Tibial nerve (tissue), 4 donors: ENCODE results near the gene SPINK8. TPM values are rescaled to one million over a fixed set of nuclear protein-coding genes. Genes with fewer than 3 reads are reported as not detected.
"Not testable (repeated sequence)": the region's sequence is repeated elsewhere in the genome, so short reads cannot be mapped to it uniquely, and the experiment has no call there.

Source experiments
- DNase-seq, 2 donors: peaks; one replicate each; pipeline ENCODE4 v3.0.0-alpha.2; 2019; ENCODE audit warnings: low spot score in 2 of 2
- H3K27ac ChIP-seq, 4 donors: fragments of 200-600 bp; sonication (generic) in 3 of 4; one replicate each; pipeline ENCODE4 v1.5.1; 2017 to 2019; ENCODE audit warnings: mild to moderate bottlenecking in 1 of 4
- H3K27me3 ChIP-seq, 2 donors: fragments of 200-600 bp; sonication (generic) in 1 of 2; one replicate each; pipeline versions ENCODE4 v1.5.1 to v1.6.0; 2017 to 2019
- H3K36me3 ChIP-seq, 3 donors: fragments of 200-600 bp; sonication (generic); one replicate each; pipeline ENCODE4 v1.5.1; 2018 to 2019
- H3K4me1 ChIP-seq, 4 donors: fragments of 200-600 bp; sonication (generic) in 3 of 4; one replicate each; pipeline ENCODE4 v1.5.1; 2017 to 2019
- H3K4me3 ChIP-seq, 4 donors: fragments of 200-600 bp; sonication (generic) in 3 of 4; one replicate each; pipeline ENCODE4 v1.5.1; 2017 to 2019; ENCODE audit warnings: mild to moderate bottlenecking in 1 of 4, moderate library complexity in 1 of 4
- H3K9me3 ChIP-seq, 4 donors: fragments of 200-600 bp; sonication (generic) in 3 of 4; one replicate each; pipeline ENCODE4 v1.5.1; 2017 to 2019
- EP300 ChIP-seq, 2 donors: sonication (generic); formaldehyde crosslinking; IDR thresholded peaks; one replicate each; pipeline ENCODE4 v1.6.1; 2017; ENCODE audit warnings: antibody characterized with exemption in 2 of 2, mild to moderate bottlenecking in 1 of 2
- POLR2A ChIP-seq, 2 donors: fragments of 450-650 bp; IDR thresholded peaks; one replicate each; pipeline ENCODE4 v1.6.1; 2017; ENCODE audit warnings: antibody characterized with exemption in 2 of 2, mild to moderate bottlenecking in 2 of 2, moderate library complexity in 2 of 2
- WGBS, 2 donors: methylation state at CpG; one replicate each; pipeline ENCODE4 v1.1.5; 2018; 5-methylcytosine and 5-hydroxymethylcytosine counted together
- total RNA-seq, 4 donors: library from RNA; depleted of rRNA; stranded (reverse); fragments of >200 nt; gene quantifications; one replicate each; pipeline ENCODE4 v1.1.0, GENCODE V29; 2016
- TF ChIP-seq, protein P1 (sequence below), 5 experiments: fragments of 200-600 bp in 3 of 5; fragments of 450-650 bp in 2 of 5; sonication (generic) in 3 of 5; IDR thresholded peaks; one replicate each; pipeline ENCODE4 v1.5.1; 2016 to 2019; ENCODE audit warnings: antibody characterized with exemption in 5 of 5, mild to moderate bottlenecking in 3 of 5, moderate library complexity in 2 of 5

The SPINK8 gene
- not detected for total RNA-seq

DNA sequence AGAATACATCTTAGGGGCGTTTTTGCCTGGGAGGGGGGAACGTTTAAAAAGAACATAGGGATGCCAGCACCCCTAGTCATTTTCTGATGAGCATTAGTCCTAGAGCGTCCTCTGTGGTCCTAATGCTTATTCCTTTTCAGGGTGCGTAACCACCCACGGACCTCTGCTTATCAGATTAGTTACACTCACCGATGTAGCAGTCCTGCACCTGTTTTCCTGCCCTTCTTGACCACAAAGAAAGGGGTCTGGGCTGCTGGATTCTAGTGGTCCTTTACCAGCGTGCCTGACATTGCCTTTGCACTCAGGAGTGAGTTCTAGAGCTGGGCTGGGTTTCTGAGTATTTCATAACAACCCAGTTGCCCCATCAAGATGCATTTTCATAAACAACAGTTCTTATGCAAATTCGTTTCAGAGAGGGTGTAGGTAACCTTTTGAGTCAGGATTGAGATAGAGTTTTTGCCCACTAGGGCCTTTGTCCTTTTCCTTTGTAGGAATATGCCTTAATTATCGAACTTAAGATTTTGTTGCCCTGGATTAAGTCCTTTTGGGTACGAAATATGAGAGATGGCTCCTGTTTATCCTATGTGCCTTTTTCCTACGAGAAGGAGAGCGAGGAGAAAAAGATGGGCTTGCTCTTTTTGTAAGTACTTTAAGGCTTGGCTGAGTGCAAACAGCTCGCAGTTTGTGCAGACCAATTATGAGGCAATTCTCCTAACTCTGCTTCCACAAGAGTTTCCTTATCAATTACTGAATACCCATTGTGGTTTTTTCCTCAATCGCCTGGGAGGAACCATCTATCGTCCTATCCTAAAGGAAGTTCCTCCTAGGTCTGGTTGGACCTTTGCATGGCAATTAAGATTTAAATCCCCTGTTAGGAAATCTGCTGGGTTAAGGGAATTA, at the start of gene SPINK8:
TSS of gene SPINK8 (minus strand) at position 316 of the 900 bp plus-strand sequence. CDS start 5,320 bp downstream, outside the sequence.
- H3K36me3 ChIP-seq, H3K4me3 ChIP-seq, DNase-seq, H3K27me3 ChIP-seq, H3K4me1 ChIP-seq, H3K27ac ChIP-seq, H3K9me3 ChIP-seq: not testable (repeated sequence)
- WGBS, 2 donors: 65 to 70% methylated on average over 15 of the region's 15 CpGs

DNA sequence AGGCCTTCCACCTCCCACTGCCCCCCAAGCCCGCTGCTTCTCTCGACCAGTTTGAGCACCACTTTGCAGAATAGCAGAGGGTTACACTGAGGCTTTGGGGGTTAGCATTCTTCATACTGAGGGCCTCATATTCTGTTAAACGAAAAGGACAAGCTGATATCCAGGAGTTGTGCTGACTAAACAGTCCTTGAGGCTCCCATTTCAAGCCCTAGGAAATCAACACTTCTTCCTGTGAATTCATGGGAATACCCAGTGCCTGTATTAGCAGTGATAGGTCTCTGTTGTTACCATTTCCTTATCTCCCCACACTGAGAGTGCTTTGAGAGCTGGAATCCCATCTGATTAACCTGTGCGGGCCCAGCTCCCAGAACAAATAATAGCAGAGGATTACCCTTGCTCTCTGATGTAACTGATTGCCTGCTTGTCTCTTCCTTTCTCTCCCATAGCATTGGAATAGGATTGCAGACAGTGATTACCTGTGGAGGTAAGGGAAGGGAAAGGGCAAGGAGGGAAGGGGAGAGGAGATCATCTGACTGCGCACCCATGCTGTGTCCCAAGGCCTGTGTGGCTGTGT, 39.5 kb upstream of the SPINK8 start:
- Histone ChIP-seq H3K9me3 (no peaks in the 10 kb centered on the region), H3K36me3 (no peaks in the 10 kb centered on the region), H3K27ac (no peak overlapping the region), H3K4me1 (no peaks in the 10 kb centered on the region), H3K27me3 (no peaks in the 10 kb centered on the region), H3K4me3 (no peak overlapping the region)
- 69 to 70% methylated on average over 5 of the region's 5 CpGs for WGBS, 2 donors
- TF ChIP-seq, protein P1, sequence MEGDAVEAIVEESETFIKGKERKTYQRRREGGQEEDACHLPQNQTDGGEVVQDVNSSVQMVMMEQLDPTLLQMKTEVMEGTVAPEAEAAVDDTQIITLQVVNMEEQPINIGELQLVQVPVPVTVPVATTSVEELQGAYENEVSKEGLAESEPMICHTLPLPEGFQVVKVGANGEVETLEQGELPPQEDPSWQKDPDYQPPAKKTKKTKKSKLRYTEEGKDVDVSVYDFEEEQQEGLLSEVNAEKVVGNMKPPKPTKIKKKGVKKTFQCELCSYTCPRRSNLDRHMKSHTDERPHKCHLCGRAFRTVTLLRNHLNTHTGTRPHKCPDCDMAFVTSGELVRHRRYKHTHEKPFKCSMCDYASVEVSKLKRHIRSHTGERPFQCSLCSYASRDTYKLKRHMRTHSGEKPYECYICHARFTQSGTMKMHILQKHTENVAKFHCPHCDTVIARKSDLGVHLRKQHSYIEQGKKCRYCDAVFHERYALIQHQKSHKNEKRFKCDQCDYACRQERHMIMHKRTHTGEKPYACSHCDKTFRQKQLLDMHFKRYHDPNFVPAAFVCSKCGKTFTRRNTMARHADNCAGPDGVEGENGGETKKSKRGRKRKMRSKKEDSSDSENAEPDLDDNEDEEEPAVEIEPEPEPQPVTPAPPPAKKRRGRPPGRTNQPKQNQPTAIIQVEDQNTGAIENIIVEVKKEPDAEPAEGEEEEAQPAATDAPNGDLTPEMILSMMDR (IDR thresholded peaks at IDR 0.05): no peak
- TF ChIP-seq EP300 (IDR thresholded peaks at IDR 0.05): no peak
- TF ChIP-seq POLR2A (IDR thresholded peaks at IDR 0.05): no peak
- no peak for DNase-seq

DNA sequence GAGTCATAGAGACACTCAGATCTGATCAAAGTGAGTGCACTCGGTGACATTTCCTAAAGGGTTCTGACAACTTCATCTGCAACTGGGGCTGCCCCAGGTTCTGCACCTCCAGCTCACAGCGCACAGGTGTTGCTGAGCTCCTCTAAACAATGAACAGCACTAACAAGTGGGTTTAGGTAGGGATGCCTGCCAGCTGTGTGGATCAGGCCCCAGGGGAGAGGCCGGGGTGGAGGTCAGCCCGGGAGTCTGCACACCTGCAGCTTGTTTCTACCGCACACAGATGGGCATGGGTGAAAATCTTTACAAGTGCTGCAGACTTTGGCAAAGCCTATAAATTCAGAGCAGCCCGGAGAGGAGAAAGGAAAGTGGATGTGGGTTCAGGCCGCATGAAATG, 38.9 kb upstream of the SPINK8 start:
- Histone ChIP-seq H3K27ac (no peak overlapping the region), H3K4me1 (no peaks in the 10 kb centered on the region), H3K4me3 (no peak overlapping the region), H3K9me3 (no peaks in the 10 kb centered on the region), H3K36me3 (no peaks in the 10 kb centered on the region), H3K27me3 (no peaks in the 10 kb centered on the region)
- DNase-seq: no peak
- 61 to 65% methylated on average over 5 to 7 of the region's 7 CpGs for WGBS, 2 donors
- TF ChIP-seq, protein P1 (IDR thresholded peaks at IDR 0.05): no peak
- TF ChIP-seq POLR2A (IDR thresholded peaks at IDR 0.05) (no peak), EP300 (IDR thresholded peaks at IDR 0.05) (no peak)

DNA sequence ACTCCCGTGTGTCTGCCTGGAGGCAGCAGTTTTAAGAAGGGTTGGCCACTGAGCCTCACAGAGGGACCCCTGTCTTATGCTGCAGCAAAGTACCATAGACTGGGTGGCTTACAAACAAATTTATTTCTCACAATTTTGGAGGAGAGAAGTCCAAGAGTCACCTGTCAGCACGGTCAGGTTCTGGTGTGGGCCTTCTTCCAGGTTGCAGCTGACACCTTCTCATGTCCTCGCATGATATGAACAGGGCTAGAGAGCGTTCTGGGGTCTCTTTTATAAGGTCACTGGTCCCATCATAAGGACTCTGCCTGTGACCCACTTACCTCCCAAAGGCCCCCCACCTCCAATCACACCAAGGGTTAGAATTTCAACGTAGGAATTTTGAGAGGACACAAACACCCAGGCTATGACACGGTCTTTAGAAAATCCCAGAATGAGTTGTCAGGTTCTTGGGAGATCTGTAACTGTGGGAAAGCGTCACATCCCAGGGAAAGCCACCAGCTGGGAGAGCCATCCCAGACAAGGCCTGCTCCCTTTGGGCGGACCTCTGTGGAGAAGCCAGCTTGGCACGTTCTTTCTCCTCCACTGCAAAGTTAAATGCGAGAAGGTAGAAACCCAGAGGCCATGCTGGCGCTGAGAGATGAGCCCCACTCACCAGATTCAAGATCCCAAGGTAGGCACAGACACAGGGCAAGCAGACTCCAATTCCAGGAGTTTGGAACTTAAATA, 38.4 kb upstream of the SPINK8 start, which contains the start of gene FBXW12:
TSS of gene FBXW12 (plus strand) at position 569 of the 726 bp plus-strand sequence. CDS start 549 bp downstream, outside the sequence.
- H3K27me3 ChIP-seq: no peaks in the 10 kb centered on the region
- no peak for TF ChIP-seq POLR2A (IDR thresholded peaks at IDR 0.05)
- TF ChIP-seq, protein P1 (IDR thresholded peaks at IDR 0.05): no peak
- no peak for TF ChIP-seq EP300 (IDR thresholded peaks at IDR 0.05)
- H3K4me1 ChIP-seq: no peaks in the 10 kb centered on the region
- H3K36me3 ChIP-seq: no peaks in the 10 kb centered on the region
- no peaks in the 10 kb centered on the region for H3K9me3 ChIP-seq
- H3K4me3 ChIP-seq: no peak within 1 kb of the TSS
- 85 to 89% methylated on average over 11 of the region's 11 CpGs for WGBS, 2 donors
- no peak for DNase-seq
- no peak within 1 kb of the TSS for H3K27ac ChIP-seq

DNA sequence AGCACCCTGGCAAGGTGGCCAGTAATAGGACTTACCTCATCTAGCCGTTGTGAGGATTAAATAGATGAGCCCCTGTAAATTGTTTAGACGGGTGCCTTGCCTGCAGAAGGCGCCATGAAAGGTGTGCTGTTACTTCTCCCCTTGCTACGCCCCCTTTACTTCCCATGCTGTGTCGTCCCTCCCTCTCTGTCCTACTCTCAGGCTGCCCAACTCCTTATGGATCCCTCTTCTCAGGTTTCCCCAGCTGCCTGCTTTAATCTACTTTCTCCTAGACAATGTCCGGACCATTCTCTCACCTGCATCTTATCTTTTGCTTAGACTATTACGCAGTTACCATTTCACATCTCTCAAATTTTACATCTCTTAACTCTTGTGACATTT, 36.9 kb upstream of the SPINK8 start:
- Histone ChIP-seq H3K9me3 (no peaks in the 10 kb centered on the region), H3K27me3 (no peaks in the 10 kb centered on the region), H3K27ac (no peak overlapping the region), H3K36me3 (no peaks in the 10 kb centered on the region), H3K4me1 (no peaks in the 10 kb centered on the region), H3K4me3 (no peak overlapping the region)
- no peak for DNase-seq
- 80% methylated on average over 7 of the region's 7 CpGs for WGBS, 2 donors
- no peak for TF ChIP-seq POLR2A (IDR thresholded peaks at IDR 0.05)
- TF ChIP-seq, protein P1 (IDR thresholded peaks at IDR 0.05): no peak
- no peak for TF ChIP-seq EP300 (IDR thresholded peaks at IDR 0.05)
